HG03432 (cell line): ENCODE data around the gene NAPSA.
A peak's percentile ranks its signal among the peaks of the same experiment; 100 is the strongest.
"Not testable (repeated sequence)": the region's sequence is repeated elsewhere in the genome, so short reads cannot be mapped to it uniquely, and the experiment has no call there.

Experiments used
- ATAC-seq: cut with Tn5 transposase; IDR thresholded peaks from one replicate; pipeline ENCODE4 v1.9.1; 2021; ENCODE audit warnings: mild to moderate bottlenecking, moderate library complexity; ENCODE audit not compliant: unreplicated experiment

Gene NAPSA

GRCh38 chr19:50361290-50362029, 4.0 kb downstream of the NAPSA start:
- no peak for ATAC-seq

DNA sequence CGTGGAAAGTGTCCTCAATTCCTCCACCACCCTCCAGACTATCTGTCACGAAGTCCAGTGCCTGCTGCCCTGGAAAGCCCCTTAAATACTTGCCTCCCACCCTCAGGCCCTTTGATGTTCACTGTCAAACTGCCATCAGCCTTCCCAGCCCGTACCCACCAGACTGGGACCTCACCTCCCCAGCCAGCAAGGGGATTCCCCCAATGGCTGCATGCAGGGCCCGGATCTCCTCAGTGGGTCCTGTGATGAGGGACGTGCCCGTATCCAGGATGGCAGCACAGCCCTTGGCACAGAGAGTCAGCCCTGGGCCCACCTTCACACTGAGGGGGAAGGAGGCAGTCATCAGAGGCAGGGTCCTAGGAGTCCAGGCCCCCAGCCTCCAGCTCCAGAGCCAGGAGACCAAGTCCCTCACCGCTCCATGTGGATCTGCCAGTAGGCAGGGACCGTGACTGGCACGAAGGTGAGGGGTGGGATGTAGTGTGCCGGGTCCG, 6.1 kb downstream of the NAPSA start:
- no peak for ATAC-seq

- ATAC-seq = no peak
Measured at GRCh38 chr19:50358483-50359327, 6.7 kb downstream of the NAPSA start.

- ATAC-seq = no peak
Measured at GRCh38 chr19:50357178-50358100, 8.0 kb downstream of the NAPSA start.

DNA sequence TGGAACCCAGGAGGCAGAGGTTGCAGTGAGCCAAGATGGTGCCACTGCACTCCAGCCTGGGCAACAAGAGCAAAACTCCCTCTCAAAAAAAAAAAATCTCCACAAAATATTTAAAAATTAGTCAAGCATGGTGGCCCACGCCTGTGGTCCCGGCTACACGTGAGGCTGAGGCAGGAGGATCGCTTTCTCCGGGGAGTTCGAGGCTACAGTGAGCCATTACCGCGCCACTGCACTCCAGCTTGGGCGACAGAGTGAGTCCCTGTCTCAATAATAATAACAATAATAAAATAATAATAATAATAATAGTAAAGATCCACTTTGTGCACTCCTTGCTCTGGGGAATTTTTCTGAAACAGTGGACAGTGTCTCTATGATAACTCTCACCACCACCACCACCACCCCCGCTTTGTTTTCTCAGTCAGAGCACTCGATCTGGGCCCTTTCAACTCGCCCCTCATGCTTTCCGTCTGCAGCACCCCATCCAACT, 8.7 kb downstream of the NAPSA start:
- no peak for ATAC-seq

DNA sequence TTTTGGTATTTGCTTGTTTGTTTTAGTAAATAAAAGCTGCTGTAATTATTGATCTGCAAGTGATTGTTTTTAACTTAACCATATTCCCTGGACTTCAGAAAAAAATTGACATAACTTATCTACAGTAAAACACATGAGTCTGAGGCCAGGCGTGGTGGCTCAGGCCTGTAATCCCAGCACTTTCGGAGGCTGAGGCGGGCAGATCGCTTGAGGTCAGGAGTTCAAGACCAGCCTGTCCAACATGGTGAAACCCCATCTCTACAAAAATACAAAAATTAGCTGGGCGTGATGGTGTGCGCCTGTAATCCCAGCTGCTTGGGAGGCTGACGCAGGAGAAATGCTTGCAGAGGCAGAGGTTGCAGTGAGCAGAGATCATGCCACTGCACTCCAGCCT, 12.0 kb downstream of the NAPSA start:
- ATAC-seq = not testable (repeated sequence)

DNA sequence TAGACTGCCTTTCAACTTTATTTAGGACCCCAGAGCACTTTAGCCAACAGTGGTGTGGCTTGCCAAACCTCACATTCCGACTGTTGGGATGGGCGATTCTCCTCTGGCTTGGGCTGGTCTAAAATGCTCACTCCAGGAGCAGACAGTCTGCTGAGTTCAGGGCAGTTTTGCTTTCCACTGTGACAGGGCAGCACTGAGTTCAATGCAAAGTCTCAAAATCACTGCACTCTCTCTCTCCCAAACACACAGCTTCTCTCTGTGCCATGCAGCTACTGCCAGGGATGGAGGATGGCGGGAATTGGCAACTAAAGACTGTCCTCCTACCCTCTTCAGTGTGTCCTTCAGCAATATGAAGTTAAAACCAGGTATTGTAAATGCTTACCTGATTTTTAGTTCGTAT, 13.2 kb downstream of the NAPSA start:
- no peak for ATAC-seq

- no peak for ATAC-seq
Measured at GRCh38 chr19:50349277-50350057, 16.0 kb downstream of the NAPSA start.

GRCh38 chr19:50347089-50347581, 18.3 kb downstream of the NAPSA start:
- peak; percentile 52 for ATAC-seq

GRCh38 chr19:50344661-50345318, 20.6 kb downstream of the NAPSA start:
- ATAC-seq = peak; percentile 50

DNA sequence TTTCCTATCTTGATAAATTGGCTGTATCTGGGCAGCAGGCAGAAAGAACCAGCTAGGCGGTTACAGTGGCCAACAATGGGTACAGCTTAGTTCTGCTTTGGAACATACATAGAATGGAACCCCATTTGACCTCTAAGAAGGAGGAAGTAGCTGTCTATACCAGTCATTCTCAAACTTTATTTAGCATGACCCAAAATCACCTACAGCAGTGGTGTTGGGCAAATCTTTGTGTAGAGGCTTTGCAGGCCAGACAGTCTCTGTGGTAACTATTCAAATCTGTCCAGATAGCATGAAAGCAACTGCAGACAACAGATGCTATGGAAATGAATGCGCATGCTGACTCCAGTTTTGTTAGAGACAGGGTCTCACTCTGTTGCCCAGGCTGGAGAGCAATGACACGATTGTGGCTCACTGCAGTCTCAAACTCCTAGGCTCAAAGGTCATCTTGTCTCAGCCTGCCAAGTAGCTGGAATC, 24.3 kb downstream of the NAPSA start:
- ATAC-seq = peak; percentile 50

GRCh38 chr19:50340331-50340730, 25.1 kb downstream of the NAPSA start:
- no peak for ATAC-seq

GRCh38 chr19:50337031-50337430, 28.4 kb downstream of the NAPSA start:
- ATAC-seq = not testable (repeated sequence)

DNA sequence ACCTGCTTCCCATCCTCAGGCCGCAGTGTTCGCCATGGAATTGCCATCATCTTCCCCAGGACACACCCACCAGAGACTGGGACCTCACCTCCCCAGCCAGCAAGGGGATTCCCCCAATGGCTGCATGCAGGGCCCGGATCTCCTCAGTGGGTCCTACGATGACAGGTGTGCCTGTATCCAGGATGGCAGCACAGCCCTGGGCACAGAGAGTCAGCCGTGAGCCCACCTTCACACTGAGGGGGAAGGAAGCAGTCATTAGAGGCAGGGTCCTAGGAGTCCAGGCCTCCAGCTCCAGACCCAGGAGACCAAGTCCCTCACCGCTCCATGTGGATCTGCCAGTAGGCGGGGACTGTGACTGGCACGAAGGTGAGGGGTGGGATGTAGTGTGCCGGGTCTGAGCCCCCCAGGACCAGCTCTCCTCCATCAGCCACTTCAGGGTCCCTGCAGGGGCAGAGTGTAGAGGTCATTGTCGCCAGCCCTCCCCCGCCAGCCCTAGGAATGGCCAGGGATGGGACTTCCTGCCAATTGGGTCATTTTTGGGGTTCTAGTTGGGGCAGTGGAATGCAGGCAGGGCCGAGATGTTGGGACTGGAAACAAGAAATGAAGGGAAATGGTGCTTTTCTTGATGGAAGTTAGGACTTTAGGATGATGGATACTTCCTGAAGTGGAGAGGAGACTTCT, 30.6 kb downstream of the NAPSA start:
- no peak for ATAC-seq

- ATAC-seq = peak; percentile 31
Measured at GRCh38 chr19:50333737-50334617, 31.5 kb downstream of the NAPSA start.

DNA sequence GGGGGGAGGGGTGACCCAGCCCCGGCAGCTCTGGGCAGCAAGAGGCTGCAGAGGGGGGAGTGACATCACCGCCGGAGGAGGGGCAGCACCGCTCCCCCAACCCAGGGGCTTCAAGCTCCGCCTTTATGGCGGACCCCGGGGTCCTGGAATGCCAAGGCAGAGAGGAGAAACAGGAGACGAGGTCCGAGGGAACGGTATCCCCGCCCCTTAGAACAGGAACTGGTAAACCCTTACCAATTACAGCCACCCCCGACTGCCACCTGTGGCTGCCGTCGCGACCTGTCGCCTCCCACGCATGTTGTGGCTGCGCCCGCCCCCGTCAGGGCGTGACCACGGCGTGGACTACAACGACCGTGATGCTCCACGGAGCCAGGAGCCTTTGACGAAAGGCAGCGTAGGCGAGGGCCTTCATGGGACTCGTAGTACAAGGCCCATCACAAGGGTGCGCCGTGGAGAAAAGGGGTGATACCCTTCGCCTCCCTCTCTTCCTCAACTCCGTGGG, 32.2 kb downstream of the NAPSA start:
- ATAC-seq = peak; percentile 43

DNA sequence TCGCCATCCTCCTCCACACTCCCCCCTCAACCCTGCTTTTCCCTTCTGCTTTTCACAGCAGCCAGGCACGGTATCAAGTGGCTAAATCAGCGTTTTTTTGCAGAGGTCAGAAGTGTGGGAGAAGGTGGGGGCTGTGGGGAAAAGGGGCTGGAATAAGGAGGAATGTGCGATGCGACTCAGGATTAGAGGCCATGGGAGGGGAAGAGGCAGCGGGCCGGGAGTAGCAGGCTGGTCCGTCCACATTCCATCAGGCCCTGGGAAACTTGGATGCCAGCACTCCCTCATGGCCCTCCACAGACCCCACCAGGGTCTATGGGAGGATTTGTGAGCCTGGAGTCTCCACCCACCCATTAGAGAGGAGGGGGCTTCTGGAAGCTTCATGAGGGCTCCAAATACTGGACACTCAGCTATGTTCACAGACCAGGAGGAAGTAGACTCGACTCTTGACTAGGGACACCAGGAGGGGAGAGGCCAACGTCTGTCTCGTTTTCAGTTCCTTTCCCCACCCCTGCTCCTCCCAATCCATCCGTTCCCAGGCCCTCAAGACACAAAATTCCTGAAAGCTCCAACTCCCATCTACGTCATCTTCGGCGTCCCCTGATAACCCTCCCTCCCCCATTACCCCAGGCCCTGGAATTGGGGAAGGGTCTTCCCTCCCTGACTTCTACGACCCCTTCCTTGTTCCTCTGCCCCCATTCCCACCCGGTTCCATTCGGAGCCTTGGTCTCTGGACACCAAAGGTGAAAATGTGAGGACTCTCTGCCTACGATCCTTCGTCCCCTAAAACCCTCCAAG, 33.0 kb downstream of the NAPSA start:
- ATAC-seq = no peak
